Right cardiac atrium (tissue), 5 donors: ENCODE results near the gene LAMB1. TPM values are rescaled to one million over a fixed set of nuclear protein-coding genes. Genes with fewer than 3 reads are reported as not detected.
"Not testable (repeated sequence)": the region's sequence is repeated elsewhere in the genome, so short reads cannot be mapped to it uniquely, and the experiment has no call there.

Source experiments
- ATAC-seq, 2 donors: fragments of 200-7000 bp; cut with Tn5 transposase; one replicate each; pipeline versions ENCODE4 v1.8.0 to v1.9.1; 2020; ENCODE audit warnings: moderate library complexity in 2 of 2, mild to moderate bottlenecking in 1 of 2
- DNase-seq, 3 donors: peaks; one replicate each; pipeline ENCODE4 v3.0.0-alpha.2; 2020
- H3K27ac ChIP-seq: one replicate; pipeline ENCODE4 v1.5.1; 2013; ENCODE audit warnings: mild to moderate bottlenecking, low read length, control low read depth, moderate library complexity
- H3K27me3 ChIP-seq: one replicate; pipeline ENCODE4 v1.6.1; 2013; ENCODE audit not compliant: control insufficient read depth, insufficient read depth
- H3K4me1 ChIP-seq: one replicate; pipeline ENCODE4 v1.6.1; 2013; ENCODE audit warnings: low read length; ENCODE audit not compliant: control insufficient read depth, insufficient read depth
- H3K4me3 ChIP-seq: one replicate; pipeline ENCODE4 v1.5.1; 2013; ENCODE audit warnings: low read length, control low read depth
- H3K9me3 ChIP-seq: one replicate; pipeline ENCODE4 v1.6.1; 2013; ENCODE audit warnings: low read length; ENCODE audit not compliant: control insufficient read depth
- WGBS: extraction: QIAGEN DNeasy Blood & Tissue Kit; methylation state at CpG from one replicate; pipeline ENCODE4 v1.1.7; 2013; 5-methylcytosine and 5-hydroxymethylcytosine counted together
- intact Hi-C, 4 donors: fragments of 100-400 bp; cut with DNase I; formaldehyde crosslinking; loops; one replicate each; pipeline versions ENCODE4 v1.11.0 to v1.14.0; 2022 to 2023
- polyA plus RNA-seq: library from polyadenylated mRNA; stranded (reverse); fragments of 200-250 nt; gene quantifications from one replicate; pipeline ENCODE4 v1.2.3, GENCODE V29; 2013
- total RNA-seq, 4 donors: library from RNA; stranded (reverse); fragmentation: NEBNext Ultra II Directional; extraction: Animal tissue kit (Norgen Biotek cat#: 25700); gene quantifications; one replicate each; pipeline ENCODE4 v1.2.1, GENCODE V29; 2021
- donor health status: healthy with polysubstance abuse.
- donor health status: DM: no; HTN: yes; CAD: no.
- donor health status: DM: no; HTN: no; CAD: no.
- donor health status: DM: no; HTN: yes; CAD: no; lungs with severe emphysema.
- donor health status: DM: yes; HTN: yes; CAD: no.

The LAMB1 gene
- total and polyA plus RNA-seq, 5 donors, result 42.1 to 110 (median 49.9) TPM

DNA sequence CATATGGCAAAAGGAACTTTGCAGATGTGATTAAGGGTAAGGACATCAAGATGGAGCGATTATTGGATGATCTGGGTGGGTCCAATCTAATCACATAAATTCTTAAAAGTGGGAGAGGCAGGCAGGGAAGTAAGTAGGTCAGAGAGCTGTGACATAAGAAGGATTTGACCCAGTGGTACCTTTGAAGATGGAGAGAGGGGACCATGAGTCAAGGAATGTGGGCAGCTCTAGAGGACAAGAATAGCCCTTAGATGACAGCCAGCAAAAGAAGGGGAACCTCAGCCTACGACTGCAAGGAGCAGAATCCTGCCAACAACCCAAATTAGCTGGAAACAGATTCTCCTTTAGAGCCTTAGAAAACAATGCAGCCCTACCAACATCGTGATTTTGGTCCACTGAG lies 34.5 kb downstream of the LAMB1 start:
- no peak overlapping the region for H3K4me3 ChIP-seq
- DNase-seq (no peak), ATAC-seq (no peak)
- no peaks in the 10 kb centered on the region for H3K27me3 ChIP-seq
- intact Hi-C loops, result no loop called here
- no peaks in the 10 kb centered on the region for H3K9me3 ChIP-seq
- H3K27ac ChIP-seq, result no peak overlapping the region
- H3K4me1 ChIP-seq, result peaks cover 4% of the 10 kb centered on the region
- WGBS, result 68% methylated on average over 3 of the region's 3 CpGs

DNA sequence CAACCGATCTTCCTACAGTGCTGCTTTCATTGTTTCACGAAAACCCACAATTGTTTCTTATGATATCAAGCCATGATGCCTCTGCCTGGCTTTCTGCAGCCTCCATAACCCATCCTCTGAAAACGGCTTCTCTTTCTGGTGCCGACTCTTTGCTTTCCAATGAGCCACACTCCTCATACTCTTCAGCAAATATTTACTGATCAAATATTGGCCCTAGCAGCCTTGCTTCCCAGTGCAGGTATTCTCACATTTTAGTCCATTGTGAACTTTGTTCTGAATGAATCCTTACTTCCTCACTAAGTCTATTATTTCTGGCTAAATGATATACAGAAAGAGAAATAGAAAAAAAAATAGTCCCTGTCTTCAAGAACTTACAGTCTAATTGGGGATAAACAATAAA lies 35.5 kb downstream of the LAMB1 start:
- intact Hi-C loops, result no loop called here
- 71% methylated on average over 4 of the region's 4 CpGs for WGBS
- no peak for ATAC-seq
- Histone ChIP-seq H3K4me1 (no peaks in the 10 kb centered on the region), H3K27ac (no peak overlapping the region), H3K27me3 (no peaks in the 10 kb centered on the region), H3K4me3 (no peak overlapping the region), H3K9me3 (no peaks in the 10 kb centered on the region)
- DNase-seq, result no peak

DNA sequence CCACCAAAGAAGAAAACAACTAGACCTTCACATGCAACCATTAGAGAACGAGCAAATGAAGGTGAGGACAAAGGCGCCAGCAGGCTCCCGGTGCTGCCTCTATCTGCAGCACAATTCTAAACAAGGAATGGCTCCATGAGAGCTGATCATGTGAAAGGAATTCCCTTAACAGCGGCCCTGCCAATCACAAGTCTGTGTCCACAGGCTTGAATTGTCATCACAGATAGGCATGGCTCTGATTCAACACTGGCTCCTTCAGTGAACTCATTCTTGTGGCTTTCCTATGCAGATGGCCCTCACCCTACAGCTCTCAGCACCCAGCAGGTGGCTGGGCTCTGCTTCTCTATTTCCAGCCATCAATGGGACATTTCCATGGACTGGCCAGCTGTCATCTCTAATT lies 36.2 kb downstream of the LAMB1 start:
- H3K27ac ChIP-seq, result peak overlapping the region; percentile 34
- no peaks in the 10 kb centered on the region for H3K27me3 ChIP-seq
- peak; percentile 73 to 77 for ATAC-seq
- DNase-seq, result peak in 1 of 3 donors; percentile 59
- 40% methylated on average over 4 of the region's 4 CpGs for WGBS
- intact Hi-C loops, result no loop called here
- H3K4me3 ChIP-seq, result no peak overlapping the region
- no peaks in the 10 kb centered on the region for H3K9me3 ChIP-seq
- no peaks in the 10 kb centered on the region for H3K4me1 ChIP-seq

DNA sequence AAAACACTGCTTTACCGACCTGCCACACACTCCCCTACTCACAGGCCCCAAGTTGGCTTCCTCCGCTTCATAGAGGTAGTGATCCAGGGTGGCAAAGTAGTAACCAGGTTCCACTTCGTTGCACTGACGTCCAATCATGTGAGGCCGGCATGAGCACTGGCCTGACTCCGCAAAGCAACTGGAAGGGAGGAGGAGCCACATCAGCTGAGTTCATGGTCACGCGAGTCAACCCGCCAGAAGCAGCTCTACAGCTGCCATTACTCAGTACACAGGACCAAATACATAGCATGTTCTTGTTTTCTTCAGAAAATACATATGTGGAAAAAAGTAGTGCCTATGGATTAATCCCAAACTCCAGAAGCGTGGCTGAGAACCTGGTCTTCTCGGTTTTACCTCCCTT lies 38.5 kb downstream of the LAMB1 start:
- no peak overlapping the region for H3K27ac ChIP-seq
- no peak overlapping the region for H3K4me3 ChIP-seq
- H3K4me1 ChIP-seq, result no peaks in the 10 kb centered on the region
- ATAC-seq (no peak), DNase-seq (no peak)
- no peaks in the 10 kb centered on the region for H3K9me3 ChIP-seq
- intact Hi-C loops, result no loop called here
- WGBS, result 96% methylated on average over 11 of the region's 11 CpGs
- H3K27me3 ChIP-seq, result no peaks in the 10 kb centered on the region

DNA sequence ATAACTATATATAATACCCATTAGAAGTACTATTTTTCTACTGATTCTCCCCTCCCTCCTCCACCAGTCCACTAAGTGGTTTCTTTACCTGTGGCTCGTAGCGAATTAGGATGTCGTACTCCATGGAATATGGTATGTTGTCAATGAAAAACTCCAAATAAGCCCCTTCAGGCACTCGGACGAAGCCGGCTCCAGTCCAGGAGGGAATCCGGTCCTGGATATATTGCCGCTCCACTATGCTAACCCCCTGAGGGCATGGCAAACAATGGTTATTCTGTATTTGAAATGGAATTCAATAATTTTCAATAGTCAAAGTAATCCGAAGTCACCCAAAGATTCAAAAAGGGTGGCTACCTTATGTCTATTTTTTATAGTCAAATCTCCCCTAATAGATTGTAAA lies 40.1 kb downstream of the LAMB1 start:
- no peak overlapping the region for H3K27ac ChIP-seq
- DNase-seq (no peak), ATAC-seq (no peak)
- 92% methylated on average over 9 of the region's 9 CpGs for WGBS
- no peaks in the 10 kb centered on the region for H3K9me3 ChIP-seq
- no peaks in the 10 kb centered on the region for H3K27me3 ChIP-seq
- intact Hi-C loops, result no loop called here
- peaks cover 2% of the 10 kb centered on the region for H3K4me1 ChIP-seq
- H3K4me3 ChIP-seq, result no peak overlapping the region

DNA sequence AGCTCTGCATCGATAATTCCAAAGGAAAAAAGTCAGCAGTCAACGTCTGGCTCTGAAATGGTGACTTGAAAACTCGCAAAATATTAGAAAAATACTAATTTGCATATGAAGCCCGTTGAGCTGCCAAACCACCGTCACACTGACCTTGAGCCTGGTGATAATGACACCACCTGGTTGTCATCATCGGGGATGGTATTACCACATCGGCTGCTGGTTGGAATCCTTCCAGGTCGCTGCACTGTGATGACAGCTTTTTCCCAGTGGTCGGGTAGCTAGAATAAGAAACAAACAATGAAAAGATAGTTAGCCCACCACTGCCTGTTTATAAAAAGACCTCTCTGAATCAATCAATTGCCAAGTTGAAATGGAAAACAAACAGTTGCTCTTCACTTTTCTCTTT lies 41.6 kb downstream of the LAMB1 start:
- Histone ChIP-seq H3K9me3 (no peaks in the 10 kb centered on the region), H3K4me1 (peaks cover 2% of the 10 kb centered on the region), H3K4me3 (no peak overlapping the region), H3K27ac (no peak overlapping the region), H3K27me3 (no peaks in the 10 kb centered on the region)
- DNase-seq (peak; percentile 58 to 81 (median 68)), ATAC-seq (no peak)
- WGBS, result 38% methylated on average over 9 of the region's 9 CpGs
- intact Hi-C loops, result no loop called here

DNA sequence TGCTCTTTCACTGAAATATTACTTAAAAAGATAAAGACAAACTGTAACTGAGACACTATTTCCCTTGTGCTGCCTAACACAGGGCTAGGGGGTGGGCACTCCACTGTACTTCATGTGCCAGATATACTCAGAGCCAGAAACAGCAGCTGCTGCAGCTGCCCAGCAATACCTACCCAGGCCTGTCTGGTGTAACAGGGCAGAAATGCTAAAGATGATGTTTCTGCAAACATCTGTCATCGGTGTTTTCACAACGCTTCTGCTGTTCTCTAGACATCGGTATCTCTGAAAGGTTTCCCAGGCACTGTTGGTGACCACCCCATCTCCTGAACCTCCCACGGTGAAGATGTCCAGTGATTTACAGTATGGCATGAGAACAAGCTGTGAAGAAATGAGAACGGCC lies 42.7 kb downstream of the LAMB1 start:
- peaks cover 2% of the 10 kb centered on the region for H3K4me1 ChIP-seq

DNA sequence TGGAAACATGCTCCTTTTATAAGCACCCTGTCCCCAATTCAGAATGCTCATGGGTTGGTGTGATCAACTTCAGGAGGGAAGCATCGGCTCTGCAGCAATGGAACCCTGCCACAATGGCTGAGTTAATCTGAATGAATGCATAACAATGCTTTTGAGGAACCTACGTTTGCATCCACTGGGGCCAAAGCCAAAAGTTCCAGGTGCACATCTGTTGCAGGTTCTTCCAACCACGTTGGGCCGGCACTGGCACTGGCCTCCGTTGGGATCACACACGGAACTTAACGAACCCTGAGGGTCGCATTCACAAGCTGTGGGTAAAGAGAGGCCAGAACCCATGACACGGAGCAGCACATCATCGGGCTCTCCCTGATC lies 43.4 kb downstream of the LAMB1 start:
- no peak for ATAC-seq
- peak in 1 of 3 donors; percentile 54 for DNase-seq
- 84% methylated on average over 10 of the region's 10 CpGs for WGBS
- Histone ChIP-seq H3K27me3 (no peaks in the 10 kb centered on the region), H3K4me3 (no peak overlapping the region), H3K27ac (no peak overlapping the region), H3K4me1 (peaks cover 2% of the 10 kb centered on the region), H3K9me3 (no peaks in the 10 kb centered on the region)
- intact Hi-C loops, result no loop called here

More for the DNA sequence above, 42.7 kb downstream of the LAMB1 start:
- intact Hi-C loops, result no loop called here
- Histone ChIP-seq H3K4me3 (no peak overlapping the region), H3K27me3 (no peaks in the 10 kb centered on the region), H3K27ac (no peak overlapping the region), H3K9me3 (no peaks in the 10 kb centered on the region)
- 82% methylated on average over 5 of the region's 5 CpGs for WGBS
- ATAC-seq, result no peak
- DNase-seq, result no peak

DNA sequence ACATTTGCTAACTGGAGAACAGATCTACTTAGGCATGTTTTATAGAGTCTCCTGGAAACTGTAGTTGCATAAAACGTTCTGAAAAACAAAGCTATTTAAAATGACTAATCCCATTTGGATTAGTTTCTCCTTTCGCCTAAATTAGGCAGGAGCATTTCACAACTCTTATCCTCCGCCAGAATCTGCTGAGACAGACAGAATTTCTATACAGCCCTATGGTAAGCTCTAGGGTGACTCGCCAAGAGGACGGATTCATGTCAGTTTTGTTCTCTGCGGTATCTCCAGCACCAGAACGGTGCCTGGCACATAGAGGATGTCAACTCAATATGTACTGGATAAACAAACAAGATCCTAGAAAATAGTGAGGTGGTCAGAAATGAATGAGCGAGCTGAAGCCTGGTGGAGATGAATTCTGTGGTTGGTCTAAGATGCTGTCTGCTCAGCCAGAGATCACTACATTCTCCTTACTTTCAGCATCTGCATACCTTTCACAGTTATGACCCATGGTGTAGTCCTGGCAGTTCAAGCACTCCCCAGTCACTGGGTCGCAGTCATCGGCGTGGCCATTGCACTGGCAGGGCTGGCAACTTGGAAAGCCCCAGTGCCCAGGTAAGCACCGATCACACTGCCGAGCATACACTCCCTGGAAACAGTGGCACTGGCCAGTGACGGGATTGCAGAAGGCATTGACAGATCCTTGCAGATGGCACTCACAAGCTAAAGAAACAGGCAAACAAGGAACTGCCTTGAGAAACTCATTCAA lies 44.0 kb downstream of the LAMB1 start:
- no peak for DNase-seq

DNA sequence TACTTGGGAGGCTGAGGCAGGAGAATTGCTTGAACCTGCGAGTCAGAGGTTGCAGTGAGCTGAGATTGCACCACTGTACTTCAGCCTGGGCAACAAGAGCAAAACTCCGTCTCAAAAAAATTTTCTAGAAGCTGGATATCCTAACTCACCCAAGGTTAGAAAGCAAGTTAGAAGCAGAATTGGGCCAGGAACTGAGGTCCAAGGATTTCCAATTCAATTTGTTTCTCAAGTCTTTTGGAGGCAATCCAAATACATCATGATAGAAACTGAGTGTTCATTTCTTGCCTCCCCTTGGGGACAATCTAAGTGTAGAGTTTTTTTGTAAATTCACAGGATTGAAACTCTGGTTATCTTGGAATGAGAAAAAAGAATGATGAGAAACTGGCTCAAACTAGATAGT lies 45.5 kb downstream of the LAMB1 start:
- peaks cover 2% of the 10 kb centered on the region for H3K4me1 ChIP-seq
- no peaks in the 10 kb centered on the region for H3K27me3 ChIP-seq
- H3K4me3 ChIP-seq, result no peak overlapping the region
- intact Hi-C loops, result no loop called here
- DNase-seq, result no peak
- peak; percentile 39 to 71 for ATAC-seq
- no peak overlapping the region for H3K27ac ChIP-seq
- 63% methylated on average over 2 of the region's 2 CpGs for WGBS
- H3K9me3 ChIP-seq, result no peaks in the 10 kb centered on the region

More for the DNA sequence above, 44.0 kb downstream of the LAMB1 start:
- peak; percentile 52 to 57 for ATAC-seq
- intact Hi-C loops, result no loop called here
- H3K27ac ChIP-seq, result no peak overlapping the region
- H3K27me3 ChIP-seq, result no peaks in the 10 kb centered on the region
- no peak overlapping the region for H3K4me3 ChIP-seq
- peaks cover 2% of the 10 kb centered on the region for H3K4me1 ChIP-seq
- WGBS, result 77% methylated on average over 14 of the region's 14 CpGs
- H3K9me3 ChIP-seq, result no peaks in the 10 kb centered on the region

DNA sequence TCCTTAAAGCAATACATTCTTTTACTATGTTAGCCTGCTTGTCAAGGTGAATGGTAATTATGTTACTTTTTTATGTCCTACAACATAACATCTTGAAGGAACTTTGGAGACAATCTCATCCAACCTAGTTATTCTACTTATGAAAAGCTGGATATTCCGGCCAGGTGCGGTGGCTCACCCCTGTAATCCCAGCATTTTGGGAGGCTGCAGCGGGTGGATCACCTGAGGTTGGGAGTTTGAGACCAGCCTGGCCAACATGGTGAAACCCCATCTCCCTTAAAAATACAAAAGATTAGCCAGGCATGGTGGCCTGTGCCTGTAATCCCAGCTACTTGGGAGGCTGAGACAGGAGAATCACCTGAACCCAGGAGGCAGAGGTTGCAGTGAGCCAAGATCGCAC lies 46.0 kb downstream of the LAMB1 start:
- H3K9me3 ChIP-seq, H3K4me3 ChIP-seq, H3K27me3 ChIP-seq, H3K4me1 ChIP-seq, H3K27ac ChIP-seq, DNase-seq, ATAC-seq, intact Hi-C loops: not testable (repeated sequence)
- WGBS, result 98% methylated on average over 4 of the region's 4 CpGs

DNA sequence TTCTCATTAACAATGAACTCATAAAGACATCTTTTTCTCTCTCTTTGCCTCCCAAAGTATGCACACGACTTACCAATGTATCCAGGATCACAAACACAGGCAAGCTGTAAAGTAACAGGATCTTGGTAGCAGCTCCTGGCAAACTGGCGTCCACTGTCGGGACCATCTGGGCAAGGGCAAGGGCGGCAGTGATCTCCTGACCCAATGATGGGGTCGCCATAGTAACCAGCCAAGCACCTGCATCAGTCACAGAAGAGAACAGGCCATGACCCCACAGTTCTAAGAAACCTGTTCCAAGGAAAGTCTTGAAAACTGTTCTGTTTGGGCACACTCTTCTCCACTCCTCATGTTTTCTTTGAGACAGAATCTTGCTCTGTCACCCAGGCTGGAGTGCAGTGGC lies 47.6 kb downstream of the LAMB1 start:
- no peak for DNase-seq
- 90% methylated on average over 5 of the region's 5 CpGs for WGBS
- intact Hi-C loops, result no loop called here
- no peak overlapping the region for H3K4me3 ChIP-seq
- no peaks in the 10 kb centered on the region for H3K9me3 ChIP-seq
- no peak for ATAC-seq
- H3K4me1 ChIP-seq, result peaks cover 2% of the 10 kb centered on the region
- no peaks in the 10 kb centered on the region for H3K27me3 ChIP-seq
- no peak overlapping the region for H3K27ac ChIP-seq
